GM20000 (cell line): Measurements from ENCODE around the gene PRKN.

ENCODE experiments used
- DNase-seq: peaks from one replicate; pipeline ENCODE4 v3.0.0; 2012; ENCODE audit warnings: low spot score
- TF ChIP-seq, protein P1 (sequence below): IDR thresholded peaks from 2 replicates; pipeline ENCODE4 v1.5.1; 2012; ENCODE audit warnings: mild to moderate bottlenecking, control low read depth; ENCODE audit errors: extremely low read depth, missing control alignments

The PRKN gene

DNA sequence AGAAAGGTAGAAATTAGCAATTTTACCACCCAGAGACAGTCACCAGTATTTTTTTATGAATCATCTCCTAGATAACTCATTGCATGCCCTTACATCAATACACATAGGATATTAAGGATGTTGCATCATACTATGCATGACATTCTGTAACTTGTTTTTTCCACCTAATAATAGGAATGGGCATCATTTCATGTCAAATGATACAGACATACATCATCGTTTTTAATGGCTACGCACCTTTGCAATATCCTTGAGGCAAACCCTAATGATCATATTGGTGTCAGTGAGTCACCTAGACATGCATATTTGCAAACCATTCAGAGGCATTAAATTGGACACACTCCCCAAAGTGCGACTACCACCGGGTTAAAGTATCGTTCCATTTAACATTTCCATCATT, 1144.0 kb downstream of the PRKN start:
- TF ChIP-seq, protein P1, sequence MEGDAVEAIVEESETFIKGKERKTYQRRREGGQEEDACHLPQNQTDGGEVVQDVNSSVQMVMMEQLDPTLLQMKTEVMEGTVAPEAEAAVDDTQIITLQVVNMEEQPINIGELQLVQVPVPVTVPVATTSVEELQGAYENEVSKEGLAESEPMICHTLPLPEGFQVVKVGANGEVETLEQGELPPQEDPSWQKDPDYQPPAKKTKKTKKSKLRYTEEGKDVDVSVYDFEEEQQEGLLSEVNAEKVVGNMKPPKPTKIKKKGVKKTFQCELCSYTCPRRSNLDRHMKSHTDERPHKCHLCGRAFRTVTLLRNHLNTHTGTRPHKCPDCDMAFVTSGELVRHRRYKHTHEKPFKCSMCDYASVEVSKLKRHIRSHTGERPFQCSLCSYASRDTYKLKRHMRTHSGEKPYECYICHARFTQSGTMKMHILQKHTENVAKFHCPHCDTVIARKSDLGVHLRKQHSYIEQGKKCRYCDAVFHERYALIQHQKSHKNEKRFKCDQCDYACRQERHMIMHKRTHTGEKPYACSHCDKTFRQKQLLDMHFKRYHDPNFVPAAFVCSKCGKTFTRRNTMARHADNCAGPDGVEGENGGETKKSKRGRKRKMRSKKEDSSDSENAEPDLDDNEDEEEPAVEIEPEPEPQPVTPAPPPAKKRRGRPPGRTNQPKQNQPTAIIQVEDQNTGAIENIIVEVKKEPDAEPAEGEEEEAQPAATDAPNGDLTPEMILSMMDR, result no peak
- DNase-seq, result no peak

- TF ChIP-seq, protein P1, result no peak
- DNase-seq, result no peak
Observed at GRCh38 chr6:161578478-161578877, 1149.1 kb downstream of the PRKN start.

- TF ChIP-seq, protein P1, result no peak
- no peak for DNase-seq
Observed at GRCh38 chr6:161575523-161576254, 1151.9 kb downstream of the PRKN start.

DNA sequence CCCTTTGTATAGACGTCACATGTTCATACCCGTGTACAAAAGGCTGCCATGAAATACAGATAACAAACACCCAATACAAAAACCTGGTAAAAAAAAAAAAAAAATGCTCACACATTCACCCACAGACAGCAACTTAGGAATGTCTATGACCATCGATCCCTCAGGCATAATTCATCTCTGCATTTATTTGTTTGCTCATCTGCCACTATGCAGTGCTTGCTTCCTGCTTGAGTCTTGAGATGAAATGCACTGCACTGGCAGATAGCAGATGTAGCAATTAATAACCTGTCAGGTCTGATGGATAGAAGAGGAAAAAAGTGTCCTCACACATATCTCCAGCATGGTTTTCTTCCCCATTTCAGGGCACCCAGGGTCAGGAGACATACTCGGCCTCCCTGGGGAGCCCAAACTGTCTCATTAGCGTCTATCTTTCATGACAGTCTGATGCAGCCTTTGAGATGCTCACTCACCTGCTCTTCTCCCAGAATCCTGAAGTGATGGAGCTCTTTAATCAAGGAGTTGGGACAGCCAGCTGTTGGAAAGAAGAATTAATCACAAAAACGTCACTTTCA, 1158.6 kb downstream of the PRKN start:
- DNase-seq, result no peak
- TF ChIP-seq, protein P1, result no peak

GRCh38 chr6:161564952-161565351, 1162.6 kb downstream of the PRKN start:
- DNase-seq, result no peak
- TF ChIP-seq, protein P1, result no peak

DNA sequence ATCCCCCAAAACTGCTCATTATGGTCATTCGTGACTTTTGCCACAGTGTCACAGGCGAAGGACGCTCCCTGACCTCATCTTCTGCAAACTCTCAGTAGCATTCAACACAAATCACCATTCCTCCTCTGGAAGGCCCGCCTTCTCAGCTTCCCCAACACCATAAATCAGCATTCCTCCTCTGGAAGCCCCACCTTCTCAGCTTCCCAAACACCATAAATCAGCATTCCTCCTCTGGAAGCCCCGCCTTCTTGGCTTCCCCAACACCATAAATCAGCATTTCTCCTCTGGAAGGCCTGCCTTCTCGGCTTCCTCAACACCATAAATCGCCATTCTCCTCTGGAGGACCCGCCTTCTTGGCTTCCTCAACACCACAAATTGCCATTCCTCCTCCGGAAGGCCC, 1165.7 kb downstream of the PRKN start:
- TF ChIP-seq, protein P1, result no peak
- no peak for DNase-seq

DNA sequence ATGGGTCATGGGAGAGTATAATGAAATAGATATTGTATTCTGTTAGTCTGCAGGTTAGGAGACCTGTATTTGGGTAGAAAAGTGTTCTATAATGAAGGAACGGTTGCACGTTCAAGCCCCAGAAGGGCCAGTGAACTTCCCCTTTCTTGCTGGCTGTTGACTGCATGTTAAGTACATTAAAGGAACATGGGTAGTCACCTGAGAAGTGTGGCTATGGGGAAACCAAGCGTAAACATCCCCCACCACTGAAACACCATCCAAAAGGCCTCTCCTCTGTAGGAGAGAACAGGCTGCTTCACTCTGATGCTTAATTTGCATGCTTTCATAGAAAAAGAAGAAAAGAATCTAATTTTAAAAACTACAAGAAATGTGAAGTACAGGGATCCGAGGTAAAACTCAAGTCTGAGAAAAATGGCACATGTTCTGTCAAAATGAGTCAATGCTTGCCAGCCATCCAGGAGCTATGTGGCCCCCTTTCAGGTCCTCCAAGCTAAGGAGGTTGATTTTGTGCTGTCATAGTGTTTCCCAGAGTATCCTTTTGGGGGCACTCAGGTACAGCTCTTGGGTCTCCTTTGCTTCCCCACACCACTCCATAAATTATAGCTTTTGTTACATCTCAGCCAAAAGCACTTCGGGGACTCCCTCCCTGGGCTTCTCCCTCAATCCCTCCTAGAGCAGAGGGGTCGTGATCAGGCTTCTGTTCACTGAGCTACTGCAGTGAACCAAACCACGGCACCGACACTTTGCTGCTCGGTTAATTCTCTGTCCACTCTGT, 1170.0 kb downstream of the PRKN start:
- TF ChIP-seq, protein P1, result no peak
- DNase-seq, result no peak
